Prostate gland (tissue), 2 donors: ENCODE data around the gene TMEM50B. TPM values are rescaled to one million over a fixed set of nuclear protein-coding genes. Genes with fewer than 3 reads are reported as not detected.

Experiments used
- DNase-seq: peaks from one replicate; pipeline ENCODE4 v3.0.0-alpha.2; 2019; ENCODE audit warnings: low spot score
- H3K27ac ChIP-seq, 2 donors: fragments of 200-600 bp; sonication (generic); 2 replicates each; pipeline ENCODE4 v1.5.1; 2017 to 2019
- H3K27me3 ChIP-seq: fragments of 200-600 bp; sonication (generic); replicated peaks from 2 replicates; pipeline ENCODE4 v1.5.1; 2019; ENCODE audit not compliant: insufficient read depth
- H3K36me3 ChIP-seq, 2 donors: fragments of 200-600 bp; sonication (generic); 1 replicate in 1 of 2; 2 replicates in 1 of 2; pipeline versions ENCODE4 v1.5.1 to v1.8.1; 2017 to 2019
- H3K4me1 ChIP-seq: fragments of 200-600 bp; sonication (generic); replicated peaks from 2 replicates; pipeline ENCODE4 v1.5.1; 2019
- H3K4me3 ChIP-seq, 2 donors: fragments of 200-600 bp; sonication (generic); 2 replicates each; pipeline ENCODE4 v1.5.1; 2017 to 2019
- H3K9me3 ChIP-seq: fragments of 200-600 bp; sonication (generic); 2 replicates; pipeline ENCODE4 v1.5.1; 2017
- POLR2A ChIP-seq: fragments of 450-650 bp; IDR thresholded peaks from one replicate; pipeline ENCODE4 v1.6.1; 2016; ENCODE audit warnings: antibody characterized with exemption, mild to moderate bottlenecking
- POLR2AphosphoS5 ChIP-seq: sonication (generic); formaldehyde crosslinking; IDR thresholded peaks from one replicate; pipeline ENCODE4 v1.6.1; 2017; ENCODE audit warnings: antibody characterized with exemption
- WGBS: methylation state at CpG from one replicate; pipeline ENCODE4 v1.1.5; 2018; 5-methylcytosine and 5-hydroxymethylcytosine counted together
- intact Hi-C: fragments of 100-400 bp; cut with DNase I; formaldehyde crosslinking; loops from one replicate; pipeline ENCODE4 v1.14.2; 2022
- total RNA-seq, 2 donors: library from RNA; depleted of rRNA; stranded (reverse); fragments of >200 nt; gene quantifications; one replicate each; pipeline ENCODE4 v1.1.0, GENCODE V29; 2016
- TF ChIP-seq, protein P1 (sequence below), 4 experiments: fragments of 200-600 bp in 2 of 4; fragments of 450-650 bp in 2 of 4; sonication (generic) in 2 of 4; IDR thresholded peaks; 1 replicate in 3 of 4; 2 replicates in 1 of 4; pipeline ENCODE4 v1.5.1; 2016 to 2019; ENCODE audit warnings: antibody characterized with exemption in 4 of 4, mild to moderate bottlenecking in 2 of 4, moderate library complexity in 2 of 4

TMEM50B gene
- total RNA-seq, 2 donors from 2014 or later: 65.9 to 67.4 TPM

DNA sequence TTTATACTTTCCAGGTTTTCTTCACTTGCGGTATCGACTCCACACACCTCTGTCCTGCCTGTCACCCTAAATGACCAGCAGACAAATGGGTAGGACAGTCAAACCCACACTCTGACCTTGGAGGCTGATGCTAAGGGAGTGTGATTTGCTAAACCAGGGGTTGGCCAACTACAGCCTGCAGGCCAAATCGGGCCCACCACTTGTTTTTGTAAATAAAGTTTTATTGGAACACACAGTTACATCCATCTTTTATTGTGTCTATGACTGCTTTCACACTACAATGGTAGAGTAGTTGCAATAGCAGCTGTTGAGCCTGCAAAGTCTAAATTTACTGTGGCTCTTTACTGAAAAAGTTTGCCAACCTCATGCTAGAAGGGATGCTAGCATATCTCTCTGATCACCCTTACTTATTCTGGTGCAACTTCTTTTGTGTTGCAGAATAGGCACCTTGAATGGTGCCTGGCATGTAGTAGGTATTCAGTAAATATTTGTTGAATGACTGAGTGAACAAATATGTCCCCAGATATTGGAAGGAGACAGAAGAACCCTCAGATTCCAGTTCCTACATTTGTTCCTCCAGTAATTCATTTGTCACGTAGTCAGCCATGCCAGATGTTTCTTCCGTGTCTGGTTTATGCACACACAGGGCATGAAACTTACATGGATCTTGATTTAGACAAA lies 57.9 kb downstream of the TMEM50B start:
- Histone ChIP-seq H3K36me3 (peaks cover 0 to 6% of the 10 kb centered on the region in 2 donors), H3K4me1 (peaks cover 2% of the 10 kb centered on the region), H3K27me3 (no peaks in the 10 kb centered on the region), H3K27ac (no peak overlapping the region), H3K4me3 (no peak overlapping the region), H3K9me3 (no peaks in the 10 kb centered on the region)
- TF ChIP-seq POLR2AphosphoS5 (no peak), POLR2A (no peak)
- TF ChIP-seq, protein P1, sequence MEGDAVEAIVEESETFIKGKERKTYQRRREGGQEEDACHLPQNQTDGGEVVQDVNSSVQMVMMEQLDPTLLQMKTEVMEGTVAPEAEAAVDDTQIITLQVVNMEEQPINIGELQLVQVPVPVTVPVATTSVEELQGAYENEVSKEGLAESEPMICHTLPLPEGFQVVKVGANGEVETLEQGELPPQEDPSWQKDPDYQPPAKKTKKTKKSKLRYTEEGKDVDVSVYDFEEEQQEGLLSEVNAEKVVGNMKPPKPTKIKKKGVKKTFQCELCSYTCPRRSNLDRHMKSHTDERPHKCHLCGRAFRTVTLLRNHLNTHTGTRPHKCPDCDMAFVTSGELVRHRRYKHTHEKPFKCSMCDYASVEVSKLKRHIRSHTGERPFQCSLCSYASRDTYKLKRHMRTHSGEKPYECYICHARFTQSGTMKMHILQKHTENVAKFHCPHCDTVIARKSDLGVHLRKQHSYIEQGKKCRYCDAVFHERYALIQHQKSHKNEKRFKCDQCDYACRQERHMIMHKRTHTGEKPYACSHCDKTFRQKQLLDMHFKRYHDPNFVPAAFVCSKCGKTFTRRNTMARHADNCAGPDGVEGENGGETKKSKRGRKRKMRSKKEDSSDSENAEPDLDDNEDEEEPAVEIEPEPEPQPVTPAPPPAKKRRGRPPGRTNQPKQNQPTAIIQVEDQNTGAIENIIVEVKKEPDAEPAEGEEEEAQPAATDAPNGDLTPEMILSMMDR (IDR thresholded peaks at IDR 0.05): no peak
- 89% methylated on average over 5 of the region's 5 CpGs for WGBS
- DNase-seq: no peak
- intact Hi-C loops: no loop called here

DNA sequence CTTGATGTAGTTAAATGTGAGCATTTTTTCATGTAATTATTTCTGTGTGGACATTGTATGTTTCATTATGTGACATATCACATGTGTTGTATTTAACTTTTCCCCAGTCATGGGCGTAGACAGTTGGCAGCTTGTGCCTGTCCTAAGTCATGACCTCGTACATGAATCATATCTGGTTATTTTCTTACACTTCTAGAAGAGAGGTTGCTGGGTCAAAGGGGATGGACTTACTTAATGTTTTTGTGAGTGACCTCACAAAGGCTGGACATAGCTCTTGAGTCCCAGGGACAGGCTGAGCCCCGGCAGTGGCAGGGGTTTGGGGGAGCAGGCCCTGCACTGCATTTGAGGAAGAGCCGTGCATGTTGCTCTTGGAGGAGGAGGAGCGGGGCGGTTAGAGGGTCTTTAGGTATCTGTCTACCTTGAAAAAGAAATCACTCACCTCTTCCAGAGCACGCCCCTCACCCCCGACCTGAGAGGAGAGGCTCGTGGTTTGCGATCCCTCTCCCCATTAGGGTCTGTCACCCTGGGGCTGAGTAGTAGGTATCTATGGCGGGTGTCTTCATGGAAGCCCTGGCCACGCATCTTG lies 60.1 kb downstream of the TMEM50B start:
- intact Hi-C loops: no loop called here
- TF ChIP-seq, protein P1 (IDR thresholded peaks at IDR 0.05): no peak
- TF ChIP-seq POLR2AphosphoS5: no peak
- TF ChIP-seq POLR2A: no peak
- H3K4me3 ChIP-seq: no peak overlapping the region
- H3K27ac ChIP-seq: peak overlapping the region; percentile 31 to 52
- WGBS: 85% methylated on average over 12 of the region's 12 CpGs
- H3K4me1 ChIP-seq: peaks cover 2% of the 10 kb centered on the region
- no peak for DNase-seq
- no peaks in the 10 kb centered on the region for H3K27me3 ChIP-seq
- H3K36me3 ChIP-seq: no peaks in the 10 kb centered on the region
- no peaks in the 10 kb centered on the region for H3K9me3 ChIP-seq

DNA sequence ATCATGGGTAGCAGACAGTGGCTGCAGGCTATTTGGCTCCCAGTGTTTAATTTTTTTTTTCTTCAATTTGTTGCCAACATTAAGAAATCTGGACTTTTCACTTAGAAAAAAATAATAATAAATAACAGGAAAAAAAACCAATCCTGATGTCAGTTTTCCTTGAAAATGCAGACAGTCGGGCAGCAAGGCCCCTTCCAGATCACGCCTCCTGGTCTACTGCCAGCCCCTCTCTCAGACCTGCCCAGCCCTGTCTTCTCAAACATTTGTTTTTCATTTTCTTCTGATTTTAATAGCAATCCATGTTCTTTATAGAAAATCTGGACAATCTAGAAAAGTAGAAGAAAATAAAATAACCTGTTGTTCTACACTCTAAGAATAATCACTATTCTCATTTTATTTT lies 61.1 kb downstream of the TMEM50B start:
- H3K36me3 ChIP-seq: no peaks in the 10 kb centered on the region
- peak overlapping the region; percentile 50 to 52 for H3K27ac ChIP-seq
- TF ChIP-seq POLR2A: no peak
- H3K4me3 ChIP-seq: no peak overlapping the region
- no peaks in the 10 kb centered on the region for H3K9me3 ChIP-seq
- DNase-seq: peak; percentile 62
- H3K27me3 ChIP-seq: no peaks in the 10 kb centered on the region
- peaks cover 2% of the 10 kb centered on the region for H3K4me1 ChIP-seq
- WGBS: 32% methylated on average over 2 of the region's 2 CpGs
- intact Hi-C loops: no loop called here

DNA sequence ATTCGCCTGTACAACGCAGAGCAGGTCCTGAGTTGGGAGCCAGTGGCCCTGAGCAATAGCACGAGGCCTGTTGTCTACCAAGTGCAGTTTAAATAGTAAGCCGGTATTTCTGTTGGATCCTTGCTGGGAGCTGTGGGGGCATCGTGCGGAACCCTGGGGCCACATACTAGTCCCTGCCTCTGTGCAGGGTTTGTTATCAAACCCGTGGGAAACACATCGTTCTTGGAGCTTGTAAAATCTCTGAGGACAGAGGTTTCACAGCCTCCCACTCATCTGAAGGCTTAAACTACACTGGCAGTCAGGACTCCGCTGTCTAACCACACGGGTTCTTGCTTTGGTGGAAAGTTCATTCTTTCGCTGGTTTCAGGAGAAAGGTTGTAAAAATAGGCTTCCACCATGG lies 64.8 kb downstream of the TMEM50B start:
- TF ChIP-seq, protein P1 (IDR thresholded peaks at IDR 0.05): no peak
- H3K27me3 ChIP-seq: no peaks in the 10 kb centered on the region
- H3K4me3 ChIP-seq: no peak overlapping the region
- DNase-seq: no peak
- intact Hi-C loops: no loop called here
- peaks cover 2% of the 10 kb centered on the region for H3K4me1 ChIP-seq
- H3K27ac ChIP-seq: peak overlapping the region in 1 of 2 donors; percentile 1
- 69% methylated on average over 11 of the region's 11 CpGs for WGBS
- H3K36me3 ChIP-seq: no peaks in the 10 kb centered on the region
- no peaks in the 10 kb centered on the region for H3K9me3 ChIP-seq

DNA sequence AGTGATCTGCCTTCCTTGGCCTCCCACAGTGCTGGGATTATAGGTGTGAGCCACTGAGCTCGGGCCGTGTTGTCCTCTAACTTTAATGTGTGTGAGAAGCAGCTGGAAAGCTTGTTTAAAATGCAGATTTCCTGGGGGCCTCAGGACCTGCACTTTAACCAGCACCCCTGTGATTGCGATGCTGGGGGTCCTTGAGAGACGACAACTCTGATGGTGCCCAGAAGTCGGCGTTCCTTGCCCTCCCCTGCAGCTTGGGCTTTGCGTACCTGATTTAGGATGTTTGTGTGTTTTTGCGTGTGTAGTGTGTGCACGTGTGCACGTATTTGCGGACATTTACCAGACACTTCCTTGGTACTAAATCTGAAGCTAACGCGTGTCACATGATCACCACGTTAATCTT lies 65.7 kb downstream of the TMEM50B start:
- TF ChIP-seq, protein P1 (IDR thresholded peaks at IDR 0.05): no peak
- Histone ChIP-seq H3K27me3 (no peaks in the 10 kb centered on the region), H3K4me3 (no peak overlapping the region), H3K9me3 (no peaks in the 10 kb centered on the region), H3K27ac (no peak overlapping the region), H3K36me3 (no peaks in the 10 kb centered on the region), H3K4me1 (no peaks in the 10 kb centered on the region)
- intact Hi-C loops: no loop called here
- WGBS: 94% methylated on average over 14 of the region's 14 CpGs
- no peak for DNase-seq
